GM12878 (cell line): ENCODE results near the gene F13B. TPM values are rescaled to one million over a fixed set of nuclear protein-coding genes. Genes with fewer than 3 reads are reported as not detected.

Experiments used
- ATAC-seq: fragments of 200-7000 bp; cut with Tn5 transposase; 3 replicates; pipeline ENCODE4 v1.9.1; 2020; ENCODE audit warnings: mild to moderate bottlenecking, moderate library complexity
- BruUV-seq: library from RNA; stranded (reverse); fragments of 400-500 nt; replicated peaks from 2 replicates; lab custom pipeline; 2021; lab: Mats Ljungman, UMichigan
- CTCF ChIA-PET: fragments of 300-600 bp; sonication (Branson Sonifier 250); formaldehyde crosslinking; extraction: SDS; loops from one replicate; lab custom pipeline; 2021; ENCODE audit warnings: inconsistent platforms; lab: Yijun Ruan, JAX
- POLR2A ChIA-PET: fragments of 350-600 bp; formaldehyde crosslinking; extraction: SDS; loops from one replicate; lab custom pipeline; 2021; ENCODE audit warnings: inconsistent platforms; lab: Charles Lee
- RAD21 ChIA-PET: fragments of 300-600 bp; sonication (Branson Sonifier 250); formaldehyde crosslinking; loops from one replicate; lab custom pipeline; 2023; ENCODE audit warnings: antibody characterized with exemption; ENCODE audit not compliant: unreplicated experiment; lab: Charles Lee
- SMC1A ChIA-PET: fragments of 300-600 bp; sonication (Branson Sonifier 250); formaldehyde crosslinking; loops from one replicate; lab custom pipeline; 2023; ENCODE audit not compliant: unreplicated experiment, uncharacterized antibody; lab: Charles Lee
- DNase-seq: peaks from one replicate; pipeline ENCODE4 v3.0.0-alpha.2; 2011; ENCODE audit warnings: low read depth, low spot score
- FAIRE-seq: peaks from 3 replicates; lab custom pipeline; 2011; peaks lifted over from hg19 to GRCh38; lab: Jason Lieb, UNC
- H2AFZ ChIP-seq: 2 replicates; pipeline ENCODE4 v1.6.0; 2011; ENCODE audit warnings: low read depth, low read length, control low read depth; ENCODE audit not compliant: control insufficient read depth
- H3K27ac ChIP-seq: 2 replicates; pipeline ENCODE4 v1.5.1; 2011; ENCODE audit warnings: control low read depth; ENCODE audit not compliant: control insufficient read depth, insufficient read depth
- H3K27me3 ChIP-seq, 2 experiments: replicated peaks in 1 of 2; 2 replicates each; pipeline versions ENCODE4 v1.6.0 to v1.6.1; 2011; ENCODE audit warnings: low read length in 1 of 2; ENCODE audit not compliant: control insufficient read depth in 2 of 2, insufficient read depth in 2 of 2
- H3K36me3 ChIP-seq, 2 experiments: 2 replicates each; pipeline ENCODE4 v1.5.1; 2011; ENCODE audit warnings: low read length in 1 of 2; ENCODE audit not compliant: control insufficient read depth in 2 of 2, insufficient read depth in 2 of 2
- H3K4me1 ChIP-seq: 2 replicates; pipeline ENCODE4 v1.6.1; 2011; ENCODE audit warnings: mild to moderate bottlenecking, low read length, moderate library complexity, mixed read lengths; ENCODE audit not compliant: control insufficient read depth, insufficient read depth
- H3K4me2 ChIP-seq: 2 replicates; pipeline ENCODE4 v1.6.0; 2011; ENCODE audit warnings: control low read depth; ENCODE audit not compliant: control insufficient read depth, insufficient read depth
- H3K4me3 ChIP-seq: fragments of 200-600 bp; sonication (generic); 2 replicates; pipeline ENCODE4 v1.5.1; 2016
- H3K79me2 ChIP-seq: 2 replicates; pipeline ENCODE4 v1.6.0; 2011; ENCODE audit warnings: low read length; ENCODE audit not compliant: control insufficient read depth, insufficient read depth
- H3K9ac ChIP-seq: 2 replicates; pipeline ENCODE4 v1.8.0; 2011; ENCODE audit warnings: low read length, control low read depth, mixed read lengths; ENCODE audit not compliant: control insufficient read depth, insufficient read depth
- H3K9me3 ChIP-seq: replicated peaks from 3 replicates; pipeline ENCODE4 v1.5.1; 2011; ENCODE audit warnings: mild to moderate bottlenecking, low read length; ENCODE audit not compliant: control insufficient read depth, insufficient read depth
- H4K20me1 ChIP-seq: 2 replicates; pipeline ENCODE4 v1.6.0; 2011; ENCODE audit not compliant: control insufficient read depth, insufficient read depth
- CBFB ChIP-seq: IDR thresholded peaks from 2 replicates; pipeline ENCODE4 v1.6.1; 2016; ENCODE audit warnings: antibody characterized with exemption, low read depth
- CEBPB ChIP-seq, 2 experiments: fragments of 150-350 bp in 1 of 2; IDR thresholded peaks; 2 replicates each; pipeline ENCODE4 v1.6.1; 2012 to 2014; ENCODE audit warnings: low read depth in 2 of 2, low read length in 2 of 2, borderline replicate concordance in 1 of 2, inconsistent platforms in 1 of 2
- CEBPZ ChIP-seq: fragments of 150-350 bp; IDR thresholded peaks from 2 replicates; pipeline ENCODE4 v1.6.1; 2016; ENCODE audit warnings: low read depth, low read length
- IRF4 ChIP-seq: IDR thresholded peaks from 2 replicates; pipeline ENCODE4 v1.6.1; 2011; ENCODE audit warnings: low read depth, low read length
- JUNB ChIP-seq: IDR thresholded peaks from 2 replicates; pipeline ENCODE4 v1.6.1; 2016; ENCODE audit warnings: antibody characterized with exemption, mild to moderate bottlenecking
- MLLT1 ChIP-seq: fragments of 450-650 bp; IDR thresholded peaks from 2 replicates; pipeline ENCODE4 v1.6.1; 2016; ENCODE audit warnings: mild to moderate bottlenecking
- TAF1 ChIP-seq: IDR thresholded peaks from 2 replicates; pipeline ENCODE4 v1.6.1; 2011; ENCODE audit warnings: mild to moderate bottlenecking, low read depth, low read length, borderline replicate concordance
- TCF7 ChIP-seq: IDR thresholded peaks from 2 replicates; pipeline ENCODE4 v1.6.1; 2014; ENCODE audit warnings: antibody characterized with exemption, borderline replicate concordance
- WGBS: methylation state at CpG from one replicate; pipeline ENCODE4 v1.1.6; 2016; ENCODE audit warnings: low lambda C conversion rate; ENCODE audit not compliant: insufficient replicate concordance, insufficient coverage; ENCODE audit errors: missing lambda C conversion rate; 5-methylcytosine and 5-hydroxymethylcytosine counted together
- in situ Hi-C: fragments of 300-500 bp; cut with MboI; formaldehyde crosslinking; loops from 9 replicates; pipeline ENCODE4 v1.14.3; 2018; ENCODE audit warnings: mixed read lengths
- intact Hi-C: fragments of 100-400 bp; cut with micrococcal nuclease; formaldehyde crosslinking; loops from one replicate; pipeline ENCODE4 v1.14.2; 2022; ENCODE audit not compliant: unreplicated experiment
- polyA plus RNA-seq, 11 experiments: library from polyadenylated mRNA; depleted of rRNA in 4 of 11; unstranded in 6 of 11; stranded (reverse) in 5 of 11; fragments of >200 nt; fragmentation: Nextera tagmentation in 4 of 11; fragmentation: Illumina TruSeq in 1 of 11; extraction: Ambion mirVana in 4 of 11; extraction: Trizol in 1 of 11; gene quantifications; 1 replicate in 1 of 11; 2 replicates in 10 of 11; pipeline versions ENCODE4 v1.2.1 to v1.2.3, GENCODE V29; 2011 to 2016; ENCODE audit warnings: inconsistent platforms in 2 of 11, missing spikeins in 2 of 11, low read depth in 1 of 11
- total RNA-seq, 4 experiments: library from RNA; depleted of rRNA in 3 of 4; stranded (reverse); fragments of >200 nt in 3 of 4; fragmentation: Illumina TruSeq in 1 of 4; extraction: Trizol in 1 of 4; gene quantifications; 2 replicates each; pipeline versions ENCODE4 v1.2.1 to v1.2.3, GENCODE V29; 2013 to 2021

Gene F13B
- total and polyA plus RNA-seq, 10 of the 15 experiments (the other 5 are each of a cell fraction or from before 2014, with no cell fraction given), result 0.06 TPM; not detected in 9

- ATAC-seq, result no peak
- Histone ChIP-seq H3K4me2 (no peak overlapping the region), H3K27ac (no peak overlapping the region), H3K27me3 (no peaks in the 10 kb centered on the region), H3K9ac (no peak overlapping the region), H3K9me3 (no peaks in the 10 kb centered on the region), H3K4me1 (no peaks in the 10 kb centered on the region), H3K79me2 (no peaks in the 10 kb centered on the region), H3K36me3 (no peaks in the 10 kb centered on the region), H3K4me3 (no peak overlapping the region), H4K20me1 (no peaks in the 10 kb centered on the region), H2AFZ (no peak overlapping the region)
- 9% methylated on average over 1 of the region's 1 CpG for WGBS
- no peak for FAIRE-seq
- in situ Hi-C loops, result no loop called here
- no TSS peak for BruUV-seq
- POLR2A ChIA-PET, result no interaction called here
- no peak for TF ChIP-seq TCF7
- no peak for TF ChIP-seq JUNB
- TF ChIP-seq CEBPB (IDR thresholded peaks at IDR 0.05; ENCODE audit: borderline replicate concordance in 1 of 2, low read depth in 2 of 2, low read length in 2 of 2), result no peak
- no peak for TF ChIP-seq CBFB
- TF ChIP-seq TAF1, result no peak
- no peak for TF ChIP-seq IRF4
- no peak for TF ChIP-seq MLLT1
- TF ChIP-seq CEBPZ, result no peak
- no peak for DNase-seq
- SMC1A ChIA-PET, result no interaction called here
- RAD21 ChIA-PET, result no interaction called here
- CTCF ChIA-PET, result no interaction called here
- intact Hi-C loops, result no loop called here
Observed at GRCh38 chr1:197016751-197017150, 50.3 kb downstream of the F13B start.
